Measurements from ENCODE around the gene RYR2.
"Not testable (repeated sequence)": the region's sequence is repeated elsewhere in the genome, so short reads cannot be mapped to it uniquely, and the experiment has no call there.

RYR2 gene

DNA sequence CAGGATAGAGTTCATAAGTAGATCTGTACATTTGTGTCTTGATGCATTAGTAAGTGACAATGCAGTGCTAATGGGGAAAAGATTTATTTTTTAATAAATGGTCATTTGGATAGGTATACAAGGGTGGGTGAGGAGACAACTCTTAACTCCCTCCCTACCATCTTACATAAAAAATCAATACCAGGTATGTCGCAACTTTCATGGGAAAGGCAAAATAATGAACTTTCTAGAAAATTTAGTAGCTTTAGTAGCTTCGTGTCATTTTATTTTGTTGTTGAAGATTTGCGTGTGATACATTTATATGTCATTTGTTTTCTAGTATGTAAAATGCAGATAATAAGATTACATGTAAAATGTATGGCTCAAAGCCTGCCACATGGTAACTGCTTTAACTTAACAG lies 310.8 kb downstream of the RYR2 start:
- in situ Hi-C loops (cut with HindIII; ENCODE audit: low pct_ligation_motif_present, low pct_unique_long_range_greater_than_20kb, low sequenced_read_pairs) = no loop called here
- no peak for DNase-seq

DNA sequence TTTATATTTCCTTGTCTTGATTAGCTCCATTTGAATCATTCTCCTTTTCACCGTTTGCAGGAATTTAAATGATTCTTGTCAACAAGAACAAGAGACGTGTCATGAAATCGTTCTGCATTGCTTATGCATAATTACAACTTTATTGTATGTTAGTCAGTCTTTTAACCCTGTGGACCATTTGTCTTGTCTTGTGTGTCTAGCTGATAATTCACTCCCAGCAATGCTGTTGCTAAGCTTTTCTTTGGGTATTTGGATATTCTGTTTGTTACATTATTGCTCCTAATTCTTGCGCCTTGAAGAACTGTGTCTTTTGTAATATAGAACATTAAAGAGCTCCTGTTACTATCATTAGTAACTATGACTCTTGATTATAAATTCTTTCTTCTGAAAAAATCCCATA lies 311.9 kb downstream of the RYR2 start:
- in situ Hi-C loops (cut with HindIII; ENCODE audit: low pct_ligation_motif_present, low pct_unique_long_range_greater_than_20kb, low sequenced_read_pairs) = no loop called here
- no peak for DNase-seq

- in situ Hi-C loops (cut with HindIII; ENCODE audit: low pct_ligation_motif_present, low pct_unique_long_range_greater_than_20kb, low sequenced_read_pairs) = no loop called here
- DNase-seq = no peak
These were observed 313.0 kb downstream of the RYR2 start for GRCh38 chr1:237355022-237355421.

DNA sequence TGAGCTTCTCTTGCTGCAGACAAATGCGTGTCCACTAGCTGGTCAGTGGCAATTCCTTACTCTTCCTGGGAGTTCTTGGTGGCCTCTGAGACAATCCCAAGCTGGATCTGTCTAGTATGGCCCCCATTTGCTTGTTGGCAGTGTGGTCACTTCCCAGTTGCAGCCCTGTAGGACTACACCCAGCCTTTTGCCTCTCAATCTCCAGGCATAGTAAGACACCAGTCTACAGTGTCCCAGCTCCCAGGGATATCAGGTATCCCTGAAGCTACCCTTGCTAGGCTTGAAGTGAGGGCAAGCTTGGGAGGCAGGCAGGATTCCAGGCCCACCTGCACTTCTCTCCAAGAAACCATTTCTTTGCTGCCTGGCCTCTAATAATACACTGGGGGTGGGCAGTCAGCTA lies 316.6 kb downstream of the RYR2 start:
- no peak for DNase-seq
- in situ Hi-C loops (cut with HindIII; ENCODE audit: low pct_ligation_motif_present, low pct_unique_long_range_greater_than_20kb, low sequenced_read_pairs) = no loop called here

DNA sequence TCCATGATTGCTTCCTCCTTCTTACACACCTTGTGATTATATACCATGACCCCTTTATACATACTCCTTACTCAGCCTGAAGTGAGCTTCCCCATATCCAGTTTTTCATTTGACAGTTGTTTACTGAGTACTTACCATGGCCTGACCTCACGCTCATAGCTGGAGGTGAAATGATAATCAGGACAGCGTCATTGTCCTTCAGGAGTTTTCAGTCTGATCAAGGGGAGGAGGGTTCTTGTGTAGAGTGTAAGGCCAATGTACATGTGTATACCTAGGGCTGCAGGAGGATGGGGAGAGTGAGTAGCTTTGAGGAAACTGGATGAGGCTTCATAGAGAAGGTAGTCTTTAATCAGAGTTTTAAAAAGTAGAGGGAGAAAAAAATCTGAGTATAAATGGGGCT lies 325.8 kb downstream of the RYR2 start:
- no peak for DNase-seq
- in situ Hi-C loops (cut with HindIII; ENCODE audit: low pct_ligation_motif_present, low pct_unique_long_range_greater_than_20kb, low sequenced_read_pairs) = no loop called here

GRCh38 chr1:237371477-237371876 lies 329.5 kb downstream of the RYR2 start:
- DNase-seq; in situ Hi-C loops (cut with HindIII; ENCODE audit: low pct_ligation_motif_present, low pct_unique_long_range_greater_than_20kb, low sequenced_read_pairs): not testable (repeated sequence)

DNA sequence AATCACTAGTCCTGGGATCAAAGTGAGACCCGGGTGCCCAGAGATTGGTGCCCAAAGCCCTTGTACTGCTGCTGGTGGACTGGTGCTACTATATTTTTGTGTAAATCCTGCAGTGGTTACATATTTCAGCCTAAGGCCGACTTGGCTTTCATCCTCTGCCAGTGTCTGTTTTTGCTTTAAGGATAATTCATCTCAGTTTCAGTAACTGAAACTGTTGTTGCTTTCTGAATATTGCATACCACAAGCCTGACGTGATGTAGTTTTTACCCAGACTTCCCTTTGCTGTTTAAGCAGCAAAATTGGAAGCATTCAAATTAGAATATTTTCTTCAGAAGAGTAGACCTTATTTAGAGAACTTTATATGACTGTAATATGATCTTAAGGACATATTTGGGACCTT lies 341.8 kb downstream of the RYR2 start:
- no peak for DNase-seq
- in situ Hi-C loops (cut with HindIII; ENCODE audit: low pct_ligation_motif_present, low pct_unique_long_range_greater_than_20kb, low sequenced_read_pairs) = no loop called here

GRCh38 chr1:237384213-237384612 lies 342.2 kb downstream of the RYR2 start:
- DNase-seq = no peak
- in situ Hi-C loops (cut with HindIII; ENCODE audit: low pct_ligation_motif_present, low pct_unique_long_range_greater_than_20kb, low sequenced_read_pairs) = no loop called here

DNA sequence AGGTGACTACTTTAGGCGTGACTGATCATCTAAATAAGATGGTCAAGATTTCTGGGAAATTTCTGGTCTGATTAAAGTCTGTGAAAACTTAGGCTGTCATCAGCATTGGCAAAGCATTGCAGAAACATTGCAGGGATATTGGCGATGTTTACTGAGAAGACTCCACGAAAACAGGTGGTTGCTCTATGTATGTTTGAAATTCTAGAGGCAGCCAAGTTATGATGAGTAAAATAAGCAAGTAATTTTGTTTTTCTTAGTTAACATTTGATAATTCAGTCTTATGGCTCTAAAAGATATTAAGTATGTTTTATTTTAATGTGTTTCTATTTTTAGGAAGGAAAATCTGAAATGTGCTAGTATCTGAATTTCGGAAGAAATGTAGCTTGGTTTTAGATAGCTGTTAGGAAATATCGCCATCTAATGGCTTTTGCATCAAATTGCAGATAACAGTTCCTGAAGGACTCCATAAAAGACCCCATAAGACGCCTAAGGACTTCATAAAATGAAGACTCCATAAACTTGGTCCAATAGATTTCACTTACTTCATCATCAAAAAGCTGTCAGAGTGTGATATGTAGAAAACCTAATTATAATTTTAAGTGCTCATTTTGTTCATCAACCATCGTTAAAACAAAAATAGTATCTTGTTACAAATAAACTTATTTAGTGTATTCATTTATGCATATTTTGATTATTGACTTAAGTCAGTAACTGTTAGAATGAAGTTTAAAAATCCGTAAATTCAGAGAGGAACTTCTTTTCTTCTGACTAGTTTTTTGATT lies 344.6 kb downstream of the RYR2 start:
- in situ Hi-C loops (cut with HindIII; ENCODE audit: low pct_ligation_motif_present, low pct_unique_long_range_greater_than_20kb, low sequenced_read_pairs) = no loop called here

GRCh38 chr1:237387144-237387505 lies 345.1 kb downstream of the RYR2 start:
- in situ Hi-C loops (cut with HindIII; ENCODE audit: low pct_ligation_motif_present, low pct_unique_long_range_greater_than_20kb, low sequenced_read_pairs) = no loop called here

More for the DNA sequence above, 344.6 kb downstream of the RYR2 start:
- DNase-seq = peak; percentile 34

GRCh38 chr1:237390823-237391222 lies 348.8 kb downstream of the RYR2 start:
- in situ Hi-C loops (cut with HindIII; ENCODE audit: low pct_ligation_motif_present, low pct_unique_long_range_greater_than_20kb, low sequenced_read_pairs) = no loop called here
- no peak for DNase-seq

More at GRCh38 chr1:237387144-237387505, 345.1 kb downstream of the RYR2 start:
- no peak for DNase-seq

DNA sequence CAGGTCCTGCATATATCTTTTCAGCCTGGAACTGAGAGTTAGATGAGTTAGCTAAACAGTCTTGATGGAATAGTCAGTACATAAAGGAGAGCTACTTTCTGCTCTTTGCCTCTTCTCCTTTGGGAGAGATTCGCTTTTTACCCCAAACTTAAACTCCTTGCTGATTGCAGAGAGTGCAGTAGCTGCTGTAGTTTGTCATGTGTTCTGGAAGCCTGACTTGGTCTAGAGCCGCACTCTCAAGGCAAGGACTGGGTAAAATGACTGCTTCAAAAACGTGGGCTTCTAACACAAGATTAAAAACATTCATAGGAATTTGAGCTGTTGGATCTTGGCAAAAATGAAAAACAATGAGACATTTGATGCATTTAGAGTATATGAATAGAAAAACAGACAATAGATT lies 351.6 kb downstream of the RYR2 start:
- no peak for DNase-seq
- in situ Hi-C loops (cut with HindIII; ENCODE audit: low pct_ligation_motif_present, low pct_unique_long_range_greater_than_20kb, low sequenced_read_pairs) = no loop called here

DNA sequence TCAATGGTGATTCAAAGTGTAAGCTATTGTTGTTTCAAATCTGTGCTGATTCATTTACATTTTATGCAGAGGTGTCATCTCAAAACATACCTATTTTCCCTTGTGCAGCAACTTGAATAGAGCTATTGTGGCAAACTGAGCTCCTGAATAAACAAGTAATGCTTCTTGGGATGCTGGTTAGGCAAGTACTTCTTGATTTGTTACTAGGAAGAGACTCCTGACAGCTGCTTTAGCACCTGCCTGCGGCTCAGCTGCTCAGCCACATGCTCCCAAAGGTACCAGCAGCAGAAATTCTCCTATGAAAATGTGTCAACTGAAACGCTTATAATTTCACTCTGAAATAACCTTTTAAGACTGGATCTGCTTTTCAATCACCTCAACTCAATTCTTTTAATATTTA lies 352.3 kb downstream of the RYR2 start:
- DNase-seq = no peak
- in situ Hi-C loops (cut with HindIII; ENCODE audit: low pct_ligation_motif_present, low pct_unique_long_range_greater_than_20kb, low sequenced_read_pairs) = no loop called here

GRCh38 chr1:237396426-237396825 lies 354.4 kb downstream of the RYR2 start:
- in situ Hi-C loops (cut with HindIII; ENCODE audit: low pct_ligation_motif_present, low pct_unique_long_range_greater_than_20kb, low sequenced_read_pairs) = no loop called here
- DNase-seq = no peak

DNA sequence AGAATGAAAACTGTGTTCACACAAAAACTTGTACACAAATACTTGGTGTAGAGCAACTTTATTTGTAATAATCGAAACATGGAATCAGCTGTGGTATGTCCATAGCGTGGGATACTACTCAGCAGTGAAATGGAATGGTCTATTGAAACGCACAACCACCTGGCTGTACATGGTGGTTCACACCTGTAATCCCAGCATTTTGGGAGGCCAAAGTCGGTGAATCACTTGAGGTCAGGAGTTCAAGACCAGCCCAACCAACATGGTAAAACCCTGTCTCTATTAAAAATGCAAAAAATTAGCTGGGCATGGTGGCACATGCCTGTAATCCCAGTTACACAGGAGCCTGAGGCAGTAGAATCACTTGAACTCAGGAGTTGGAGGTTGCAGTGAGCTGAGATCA lies 356.8 kb downstream of the RYR2 start:
- in situ Hi-C loops (cut with HindIII; ENCODE audit: low pct_ligation_motif_present, low pct_unique_long_range_greater_than_20kb, low sequenced_read_pairs) = no loop called here
- no peak for DNase-seq

DNA sequence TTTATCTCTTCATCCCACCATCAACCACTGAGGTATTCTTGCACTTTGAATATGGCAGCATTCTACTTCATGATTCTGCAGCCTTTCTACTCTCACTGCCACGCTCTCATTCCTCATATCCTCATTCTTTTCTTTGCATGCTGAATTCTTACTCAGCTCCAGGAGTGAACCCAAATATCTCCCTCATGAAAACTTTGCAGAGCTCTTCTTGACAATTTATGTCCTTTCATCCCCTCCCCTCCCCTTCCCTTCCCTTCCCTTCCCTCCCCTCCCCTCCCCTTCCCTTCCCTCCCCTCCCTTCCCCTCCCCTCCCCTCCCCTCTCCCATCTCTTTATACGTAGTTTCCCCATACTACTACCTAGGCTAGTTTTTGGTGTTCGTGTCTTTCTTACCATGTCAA lies 363.9 kb downstream of the RYR2 start:
- no peak for DNase-seq
- in situ Hi-C loops (cut with HindIII; ENCODE audit: low pct_ligation_motif_present, low pct_unique_long_range_greater_than_20kb, low sequenced_read_pairs) = no loop called here

DNA sequence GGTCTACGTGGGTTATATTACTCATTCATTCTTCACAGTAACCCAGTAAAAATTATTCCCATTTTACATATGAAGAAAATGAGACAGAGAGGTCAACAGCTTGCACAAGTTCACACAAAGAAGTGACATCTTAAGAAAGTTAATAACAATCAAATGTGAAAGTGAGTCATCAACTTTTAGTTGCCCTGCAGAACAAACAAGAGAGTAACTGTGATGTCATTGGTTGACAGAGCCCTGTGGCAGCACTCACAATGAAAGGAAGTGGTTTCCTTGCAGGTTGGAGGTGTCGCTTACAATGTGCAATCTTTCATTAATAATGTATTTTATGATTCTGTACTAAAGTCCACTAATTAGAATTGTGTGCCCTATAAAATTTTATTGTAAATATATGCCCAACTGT lies 369.6 kb downstream of the RYR2 start:
- in situ Hi-C loops (cut with HindIII; ENCODE audit: low pct_ligation_motif_present, low pct_unique_long_range_greater_than_20kb, low sequenced_read_pairs) = no loop called here

DNA sequence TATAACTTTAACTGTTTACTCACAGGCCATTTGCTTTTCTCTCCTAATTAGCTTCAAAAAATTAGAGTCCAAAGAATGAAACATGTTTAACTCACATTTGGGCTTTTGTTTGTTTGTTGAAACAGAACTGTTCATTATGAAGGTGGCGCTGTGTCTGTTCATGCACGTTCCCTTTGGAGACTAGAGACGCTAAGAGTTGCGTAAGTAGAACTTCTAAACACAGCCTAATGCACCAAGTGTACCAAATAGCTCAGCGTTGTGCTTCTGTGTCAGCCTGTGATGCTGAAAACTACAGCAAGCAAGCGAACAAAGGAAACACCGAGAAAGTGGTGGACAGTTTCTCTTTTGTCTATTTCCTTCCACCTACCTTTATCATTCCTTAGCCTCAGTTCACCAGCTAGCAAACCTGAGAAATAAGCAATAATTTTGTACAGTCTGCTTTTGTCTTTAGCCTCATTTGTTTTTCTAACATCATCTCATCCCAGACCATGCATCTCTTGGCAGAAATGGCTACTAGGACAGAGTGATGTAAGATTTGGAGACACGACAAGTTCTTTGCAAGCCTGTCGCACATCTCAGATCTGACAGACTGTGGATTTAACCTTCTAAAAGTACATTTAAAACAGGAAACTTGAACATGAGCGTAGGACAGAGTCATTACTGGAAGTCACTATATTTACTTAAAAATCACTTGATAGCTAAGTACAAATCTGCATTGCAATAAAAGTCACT lies 375.1 kb downstream of the RYR2 start:
- DNase-seq = no peak
- in situ Hi-C loops (cut with HindIII; ENCODE audit: low pct_ligation_motif_present, low pct_unique_long_range_greater_than_20kb, low sequenced_read_pairs) = no loop called here

More for the DNA sequence above, 369.6 kb downstream of the RYR2 start:
- DNase-seq = no peak

GRCh38 chr1:237428809-237429208 lies 386.8 kb downstream of the RYR2 start:
- DNase-seq = no peak
- in situ Hi-C loops (cut with HindIII; ENCODE audit: low pct_ligation_motif_present, low pct_unique_long_range_greater_than_20kb, low sequenced_read_pairs) = no loop called here

DNA sequence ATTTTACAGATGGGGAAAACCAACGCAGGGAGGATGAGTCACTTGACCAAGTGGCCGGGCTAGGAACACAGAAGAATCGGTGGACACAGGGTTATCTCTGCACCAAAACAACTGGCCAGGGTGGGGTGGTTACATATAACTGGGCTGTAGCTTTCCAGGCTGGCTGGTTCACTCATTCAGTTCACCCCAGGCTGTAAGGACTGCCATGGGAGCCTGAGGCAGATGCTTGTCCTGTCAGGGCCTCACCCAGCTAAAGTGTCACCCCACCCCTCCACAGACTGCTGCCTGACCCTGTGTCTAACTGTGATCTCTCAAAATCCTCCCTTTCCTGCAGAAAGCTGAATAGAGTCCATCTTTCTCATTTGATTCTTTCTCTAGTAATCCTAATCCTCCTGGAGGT lies 387.3 kb downstream of the RYR2 start:
- in situ Hi-C loops (cut with HindIII; ENCODE audit: low pct_ligation_motif_present, low pct_unique_long_range_greater_than_20kb, low sequenced_read_pairs) = no loop called here
- no peak for DNase-seq
